ENCODE results near the gene CAND2.
A peak's percentile ranks its signal among the peaks of the same experiment; 100 is the strongest.
"Not testable (repeated sequence)": the region's sequence is repeated elsewhere in the genome, so short reads cannot be mapped to it uniquely, and the experiment has no call there.

The CAND2 gene

GRCh38 chr3:12837295-12837986 is 41.0 kb downstream of the CAND2 start:
- no peaks in the 10 kb centered on the region for H3K27me3 ChIP-seq (ENCODE audit: insufficient read depth, low read length)
- no peak overlapping the region for H3K9ac ChIP-seq (ENCODE audit: low read length)
- no peak overlapping the region for H3K4me2 ChIP-seq (ENCODE audit: low read length)
- H3K36me3 ChIP-seq (ENCODE audit: insufficient read depth, low read length) = peaks cover 86% of the 10 kb centered on the region
- peaks cover 37% of the 10 kb centered on the region for H3K79me2 ChIP-seq (ENCODE audit: insufficient read depth, low read length)
- no peak overlapping the region for H2AFZ ChIP-seq (ENCODE audit: low read length)
- no peaks in the 10 kb centered on the region for H3F3A ChIP-seq (ENCODE audit: insufficient read depth, low read length)
- peaks cover 32% of the 10 kb centered on the region for H3K4me1 ChIP-seq (ENCODE audit: insufficient read depth, low read length, severe bottlenecking)
- H3K4me3 ChIP-seq (ENCODE audit: low read depth, low read length, poor library complexity, severe bottlenecking) = no peak overlapping the region
- H3K27ac ChIP-seq (ENCODE audit: low read depth, low read length, poor library complexity, severe bottlenecking) = no peak overlapping the region
- no peaks in the 10 kb centered on the region for H3K9me2 ChIP-seq (ENCODE audit: low read depth, low read length)
- no peaks in the 10 kb centered on the region for H3K9me3 ChIP-seq (ENCODE audit: low read length)
- TF ChIP-seq EZH2 (IDR thresholded peaks at IDR 0.05; ENCODE audit: borderline replicate concordance, low read length) (no peak), CTCF (IDR thresholded peaks at IDR 0.05; ENCODE audit: low read length) (no peak)
- H4K20me1 ChIP-seq (ENCODE audit: insufficient read depth, low read length) = 0 out of 2 replicates have a peak, but pooled peaks cover 3% of the 10 kb centered on the region

GRCh38 chr3:12838179-12838965 is 41.9 kb downstream of the CAND2 start:
- Histone ChIP-seq H3K36me3 (ENCODE audit: insufficient read depth, low read length) (peaks cover 77% of the 10 kb centered on the region), H2AFZ (ENCODE audit: low read length) (no peak overlapping the region), H3K9ac (ENCODE audit: low read length) (no peak overlapping the region; the same call in 1 of the 2 replicates), H3K4me3 (ENCODE audit: low read depth, low read length, poor library complexity, severe bottlenecking) (peak overlapping the region; percentile 98), H3K27ac (ENCODE audit: low read depth, low read length, poor library complexity, severe bottlenecking) (no peak overlapping the region), H4K20me1 (ENCODE audit: insufficient read depth, low read length) (0 out of 2 replicates have a peak, but pooled peaks cover 3% of the 10 kb centered on the region), H3K9me2 (ENCODE audit: low read depth, low read length) (no peaks in the 10 kb centered on the region), H3F3A (ENCODE audit: insufficient read depth, low read length) (no peaks in the 10 kb centered on the region), H3K79me2 (ENCODE audit: insufficient read depth, low read length) (peaks cover 37% of the 10 kb centered on the region), H3K4me2 (ENCODE audit: low read length) (peak overlapping the region; percentile 79), H3K4me1 (ENCODE audit: insufficient read depth, low read length, severe bottlenecking) (peaks cover 32% of the 10 kb centered on the region), H3K27me3 (ENCODE audit: insufficient read depth, low read length) (no peaks in the 10 kb centered on the region), H3K9me3 (ENCODE audit: low read length) (no peaks in the 10 kb centered on the region)
- TF ChIP-seq CTCF (IDR thresholded peaks at IDR 0.05; ENCODE audit: low read length) (no peak), EZH2 (IDR thresholded peaks at IDR 0.05; ENCODE audit: borderline replicate concordance, low read length) (no peak)

- Histone ChIP-seq H4K20me1 (ENCODE audit: insufficient read depth, low read length) (0 out of 2 replicates have a peak, but pooled peaks cover 3% of the 10 kb centered on the region), H3K36me3 (ENCODE audit: insufficient read depth, low read length) (peaks cover 67% of the 10 kb centered on the region), H3K4me2 (ENCODE audit: low read length) (peak overlapping the region; percentile 79), H3K4me1 (ENCODE audit: insufficient read depth, low read length, severe bottlenecking) (peaks cover 32% of the 10 kb centered on the region), H3K79me2 (ENCODE audit: insufficient read depth, low read length) (peaks cover 37% of the 10 kb centered on the region), H2AFZ (ENCODE audit: low read length) (no peak overlapping the region), H3F3A (ENCODE audit: insufficient read depth, low read length) (no peaks in the 10 kb centered on the region), H3K27me3 (ENCODE audit: insufficient read depth, low read length) (no peaks in the 10 kb centered on the region), H3K9me3 (ENCODE audit: low read length) (no peaks in the 10 kb centered on the region), H3K9ac (ENCODE audit: low read length) (peak overlapping the region; percentile 98), H3K4me3 (ENCODE audit: low read depth, low read length, poor library complexity, severe bottlenecking) (peak overlapping the region; percentile 98), H3K9me2 (ENCODE audit: low read depth, low read length) (no peaks in the 10 kb centered on the region), H3K27ac (ENCODE audit: low read depth, low read length, poor library complexity, severe bottlenecking) (no peak overlapping the region)
- no peak for TF ChIP-seq CTCF (IDR thresholded peaks at IDR 0.05; ENCODE audit: low read length)
- no peak for TF ChIP-seq EZH2 (IDR thresholded peaks at IDR 0.05; ENCODE audit: borderline replicate concordance, low read length)
Measured at GRCh38 chr3:12839156-12839946, 42.9 kb downstream of the CAND2 start.

GRCh38 chr3:12840148-12840547 is 43.7 kb downstream of the CAND2 start:
- H3K9me3 ChIP-seq (ENCODE audit: low read length); H4K20me1 ChIP-seq (ENCODE audit: insufficient read depth, low read length); H3F3A ChIP-seq (ENCODE audit: insufficient read depth, low read length); H3K9me2 ChIP-seq (ENCODE audit: low read depth, low read length); H3K27ac ChIP-seq (ENCODE audit: low read depth, low read length, poor library complexity, severe bottlenecking); H2AFZ ChIP-seq (ENCODE audit: low read length); H3K27me3 ChIP-seq (ENCODE audit: insufficient read depth, low read length): not testable (repeated sequence)
- Histone ChIP-seq H3K36me3 (ENCODE audit: insufficient read depth, low read length) (peaks cover 59% of the 10 kb centered on the region), H3K79me2 (ENCODE audit: insufficient read depth, low read length) (peaks cover 37% of the 10 kb centered on the region), H3K4me3 (ENCODE audit: low read depth, low read length, poor library complexity, severe bottlenecking) (peak overlapping the region; percentile 98), H3K4me2 (ENCODE audit: low read length) (peak overlapping the region; percentile 79), H3K4me1 (ENCODE audit: insufficient read depth, low read length, severe bottlenecking) (peaks cover 32% of the 10 kb centered on the region), H3K9ac (ENCODE audit: low read length) (peak overlapping the region; percentile 98)

All from OCI-LY1 (cell line).